ACHN (cell line): ENCODE results near the gene CHST9.
"Not testable (repeated sequence)": the region's sequence is repeated elsewhere in the genome, so short reads cannot be mapped to it uniquely, and the experiment has no call there.

Experiments
- DNase-seq: peaks from one replicate; pipeline ENCODE4 v3.0.0-alpha.2; 2015
- in situ Hi-C: cut with HindIII; loops from 2 replicates; pipeline ENCODE4 v1.10.0; 2017; ENCODE audit warnings: low sequenced_read_pairs, low pct_ligation_motif_present, low pct_unique_long_range_greater_than_20kb

Gene CHST9

GRCh38 chr18:27118973-27119372 lies 66.1 kb downstream of the CHST9 start:
- in situ Hi-C loops = no loop called here
- DNase-seq = no peak

GRCh38 chr18:27114842-27115241 lies 70.3 kb downstream of the CHST9 start:
- in situ Hi-C loops = no loop called here
- DNase-seq = no peak

- in situ Hi-C loops = no loop called here
- DNase-seq = no peak
These were observed 71.8 kb downstream of the CHST9 start for GRCh38 chr18:27113358-27113757.

- no peak for DNase-seq
- in situ Hi-C loops = no loop called here
These were observed 74.8 kb downstream of the CHST9 start for GRCh38 chr18:27110319-27110718.

GRCh38 chr18:27109451-27109850 lies 75.7 kb downstream of the CHST9 start:
- in situ Hi-C loops = no loop called here
- no peak for DNase-seq

- in situ Hi-C loops = no loop called here
- DNase-seq = no peak
These were observed 76.3 kb downstream of the CHST9 start for GRCh38 chr18:27108842-27109241.

- in situ Hi-C loops = no loop called here
- DNase-seq = no peak
These were observed 80.4 kb downstream of the CHST9 start for GRCh38 chr18:27104743-27105142.

GRCh38 chr18:27094621-27095020 lies 90.5 kb downstream of the CHST9 start:
- no peak for DNase-seq
- in situ Hi-C loops = no loop called here

GRCh38 chr18:27093290-27093689 lies 91.8 kb downstream of the CHST9 start:
- in situ Hi-C loops, DNase-seq: not testable (repeated sequence)

GRCh38 chr18:27081701-27082100 lies 103.4 kb downstream of the CHST9 start:
- in situ Hi-C loops = no loop called here
- no peak for DNase-seq

- in situ Hi-C loops = no loop called here
- DNase-seq = no peak
These were observed 109.3 kb downstream of the CHST9 start for GRCh38 chr18:27075828-27076227.

- in situ Hi-C loops = no loop called here
These were observed 111.7 kb downstream of the CHST9 start for GRCh38 chr18:27073404-27073830.

GRCh38 chr18:27064673-27065072 lies 120.4 kb downstream of the CHST9 start:
- in situ Hi-C loops = no loop called here
- no peak for DNase-seq

More at GRCh38 chr18:27073404-27073830, 111.7 kb downstream of the CHST9 start:
- no peak for DNase-seq

- in situ Hi-C loops = no loop called here
- no peak for DNase-seq
These were observed 122.3 kb downstream of the CHST9 start for GRCh38 chr18:27062802-27063201.

- no peak for DNase-seq
- in situ Hi-C loops = no loop called here
These were observed 123.5 kb downstream of the CHST9 start for GRCh38 chr18:27061488-27062095.

- no peak for DNase-seq
- in situ Hi-C loops = no loop called here
These were observed 127.4 kb downstream of the CHST9 start for GRCh38 chr18:27057519-27058234.

GRCh38 chr18:27054926-27055325 lies 130.2 kb downstream of the CHST9 start:
- in situ Hi-C loops = no loop called here
- DNase-seq = no peak

GRCh38 chr18:27049969-27050368 lies 135.1 kb downstream of the CHST9 start:
- in situ Hi-C loops = no loop called here
- no peak for DNase-seq

- in situ Hi-C loops = no loop called here
- no peak for DNase-seq
These were observed 139.8 kb downstream of the CHST9 start for GRCh38 chr18:27045342-27045741.

- DNase-seq = no peak
- in situ Hi-C loops = no loop called here
These were observed 142.9 kb downstream of the CHST9 start for GRCh38 chr18:27042177-27042576.
